ENCODE results near the gene UXT. TPM values are rescaled to one million over a fixed set of nuclear protein-coding genes. Genes with fewer than 3 reads are reported as not detected.

Gene UXT
- total and polyA plus RNA-seq, 2 of the 13 experiments (the other 11 are each of a cell fraction or from before 2014, with no cell fraction given), result 107 to 123 TPM

GRCh38 chrX:47683829-47684205 is 24.8 kb upstream of the UXT start:
- intact Hi-C loops (cut with micrococcal nuclease; ENCODE audit: unreplicated experiment), result no loop called here
- H3K4me3 ChIP-seq (replicated peaks in 1 of 3; ENCODE audit: insufficient read depth in 1 of 3, low read depth in 2 of 3, low read length in 3 of 3), result no peak overlapping the region
- no peaks in the 10 kb centered on the region for H3K79me2 ChIP-seq (ENCODE audit: insufficient read depth, low read length)
- no peak overlapping the region for H3K9ac ChIP-seq (ENCODE audit: insufficient read depth, low read depth, low read length)
- ChIA-PET POLR2A (no interaction called here), CTCF (ENCODE audit: low intra/inter-chr PET ratio, low total read pairs) (no interaction called here)
- no peak overlapping the region for H3K27ac ChIP-seq (ENCODE audit: extremely low read length, insufficient read depth, low read length)
- in situ Hi-C loops (cut with HindIII; ENCODE audit: extremely low pct_ligation_motif_present, low pct_unique_long_range_greater_than_20kb), result no loop called here
- 4% methylated on average over 3 of the region's 3 CpGs for WGBS (ENCODE audit: low lambda C conversion rate)
- no peak for ATAC-seq
- no peaks in the 10 kb centered on the region for H3K27me3 ChIP-seq (ENCODE audit: control insufficient read depth in 1 of 2, insufficient read depth in 2 of 2, low read length in 2 of 2)
- no peak overlapping the region for H2AFZ ChIP-seq (ENCODE audit: low read length)
- TF ChIP-seq ZNF280D (CRISPR knock-in tag; IDR thresholded peaks at IDR 0.05), result no peak
- TF ChIP-seq, protein P1, sequence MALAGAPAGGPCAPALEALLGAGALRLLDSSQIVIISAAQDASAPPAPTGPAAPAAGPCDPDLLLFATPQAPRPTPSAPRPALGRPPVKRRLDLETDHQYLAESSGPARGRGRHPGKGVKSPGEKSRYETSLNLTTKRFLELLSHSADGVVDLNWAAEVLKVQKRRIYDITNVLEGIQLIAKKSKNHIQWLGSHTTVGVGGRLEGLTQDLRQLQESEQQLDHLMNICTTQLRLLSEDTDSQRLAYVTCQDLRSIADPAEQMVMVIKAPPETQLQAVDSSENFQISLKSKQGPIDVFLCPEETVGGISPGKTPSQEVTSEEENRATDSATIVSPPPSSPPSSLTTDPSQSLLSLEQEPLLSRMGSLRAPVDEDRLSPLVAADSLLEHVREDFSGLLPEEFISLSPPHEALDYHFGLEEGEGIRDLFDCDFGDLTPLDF (CRISPR knock-in tag; IDR thresholded peaks at IDR 0.05), result no peak
- TF ChIP-seq FOSL2 (CRISPR knock-in tag; IDR thresholded peaks at IDR 0.05), result no peak
- no peak for TF ChIP-seq BORCS8-MEF2B (CRISPR knock-in tag; IDR thresholded peaks at IDR 0.05)
- TF ChIP-seq ATF5 (CRISPR knock-in tag; IDR thresholded peaks at IDR 0.05; ENCODE audit: low read depth), result no peak
- no peak for TF ChIP-seq TRIM22 (IDR thresholded peaks at IDR 0.05)
- TF ChIP-seq NONO (IDR thresholded peaks at IDR 0.05), result no peak
- TF ChIP-seq NONO (CRISPR knock-in tag; conservative IDR thresholded peaks at IDR 0.05), result no peak
- TF ChIP-seq ZNF275 (CRISPR knock-in tag; IDR thresholded peaks at IDR 0.05; ENCODE audit: borderline replicate concordance), result no peak
- TF ChIP-seq, protein P2, sequence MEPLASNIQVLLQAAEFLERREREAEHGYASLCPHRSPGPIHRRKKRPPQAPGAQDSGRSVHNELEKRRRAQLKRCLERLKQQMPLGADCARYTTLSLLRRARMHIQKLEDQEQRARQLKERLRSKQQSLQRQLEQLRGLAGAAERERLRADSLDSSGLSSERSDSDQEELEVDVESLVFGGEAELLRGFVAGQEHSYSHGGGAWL (CRISPR knock-in tag; IDR thresholded peaks at IDR 0.05), result no peak
- no peaks in the 10 kb centered on the region for H3K9me3 ChIP-seq (ENCODE audit: low read length)
- no peaks in the 10 kb centered on the region for H3K36me3 ChIP-seq (replicated peaks in 1 of 2; ENCODE audit: control insufficient read depth in 1 of 2, insufficient read depth in 2 of 2, low read length in 2 of 2)
- BruUV-seq (replicated peaks), result no TSS peak
- no peak for DNase-seq (ENCODE audit: low spot score)
- H3K4me1 ChIP-seq (ENCODE audit: insufficient read depth, low read length), result no peaks in the 10 kb centered on the region
- no peak overlapping the region for H3K4me2 ChIP-seq (ENCODE audit: low read depth, low read length)
- H4K20me1 ChIP-seq (ENCODE audit: insufficient read depth, low read length), result no peaks in the 10 kb centered on the region
- no peak for FAIRE-seq
